ENCODE measurements around the gene TEX11. TPM values are rescaled to one million over a fixed set of nuclear protein-coding genes. Genes with fewer than 3 reads are reported as not detected.
"Not testable (repeated sequence)": the region's sequence is repeated elsewhere in the genome, so short reads cannot be mapped to it uniquely, and the experiment has no call there.

The TEX11 gene
- total RNA-seq, 4 donors from 2014 or later = not detected

DNA sequence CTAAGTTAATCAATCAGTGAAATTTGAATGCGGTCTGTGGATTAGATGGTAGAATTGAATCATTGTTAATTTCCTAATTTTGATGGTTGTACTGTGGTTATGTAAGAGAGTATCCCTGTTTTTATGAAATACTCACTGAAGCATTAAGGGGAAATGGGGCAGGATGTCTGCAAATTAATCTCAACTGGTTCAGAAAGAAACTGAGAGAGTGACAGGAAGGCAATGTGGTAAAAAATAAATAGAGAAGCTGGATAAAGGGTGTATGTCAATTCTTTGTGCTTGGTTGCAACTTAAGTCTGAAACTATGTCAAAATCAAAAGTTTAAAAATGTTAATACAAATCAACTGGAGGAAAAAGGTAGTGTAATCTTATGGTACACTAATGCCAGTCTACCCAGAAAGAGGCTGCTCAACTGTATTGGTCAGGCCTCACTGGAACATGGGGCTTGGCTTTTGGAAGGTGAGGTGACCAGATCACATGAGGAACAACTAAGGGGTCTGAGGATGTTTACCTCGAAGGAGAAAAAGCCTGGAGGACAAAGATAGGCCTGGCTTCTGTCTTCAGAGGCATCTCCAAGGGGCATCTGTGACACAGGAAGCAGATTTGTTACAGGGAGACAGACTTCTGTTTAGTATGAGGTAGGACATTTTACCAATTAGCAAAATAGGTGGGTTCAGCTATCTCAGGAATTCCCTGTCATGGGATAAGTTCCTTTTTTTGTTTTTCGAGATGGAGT lies 380.7 kb downstream of the TEX11 start:
- TF ChIP-seq, protein P1, sequence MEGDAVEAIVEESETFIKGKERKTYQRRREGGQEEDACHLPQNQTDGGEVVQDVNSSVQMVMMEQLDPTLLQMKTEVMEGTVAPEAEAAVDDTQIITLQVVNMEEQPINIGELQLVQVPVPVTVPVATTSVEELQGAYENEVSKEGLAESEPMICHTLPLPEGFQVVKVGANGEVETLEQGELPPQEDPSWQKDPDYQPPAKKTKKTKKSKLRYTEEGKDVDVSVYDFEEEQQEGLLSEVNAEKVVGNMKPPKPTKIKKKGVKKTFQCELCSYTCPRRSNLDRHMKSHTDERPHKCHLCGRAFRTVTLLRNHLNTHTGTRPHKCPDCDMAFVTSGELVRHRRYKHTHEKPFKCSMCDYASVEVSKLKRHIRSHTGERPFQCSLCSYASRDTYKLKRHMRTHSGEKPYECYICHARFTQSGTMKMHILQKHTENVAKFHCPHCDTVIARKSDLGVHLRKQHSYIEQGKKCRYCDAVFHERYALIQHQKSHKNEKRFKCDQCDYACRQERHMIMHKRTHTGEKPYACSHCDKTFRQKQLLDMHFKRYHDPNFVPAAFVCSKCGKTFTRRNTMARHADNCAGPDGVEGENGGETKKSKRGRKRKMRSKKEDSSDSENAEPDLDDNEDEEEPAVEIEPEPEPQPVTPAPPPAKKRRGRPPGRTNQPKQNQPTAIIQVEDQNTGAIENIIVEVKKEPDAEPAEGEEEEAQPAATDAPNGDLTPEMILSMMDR (IDR thresholded peaks at IDR 0.05) = no peak
- DNase-seq (ENCODE audit: low spot score) = no peak
- ATAC-seq (ENCODE audit: low FRiP score) = no peak

DNA sequence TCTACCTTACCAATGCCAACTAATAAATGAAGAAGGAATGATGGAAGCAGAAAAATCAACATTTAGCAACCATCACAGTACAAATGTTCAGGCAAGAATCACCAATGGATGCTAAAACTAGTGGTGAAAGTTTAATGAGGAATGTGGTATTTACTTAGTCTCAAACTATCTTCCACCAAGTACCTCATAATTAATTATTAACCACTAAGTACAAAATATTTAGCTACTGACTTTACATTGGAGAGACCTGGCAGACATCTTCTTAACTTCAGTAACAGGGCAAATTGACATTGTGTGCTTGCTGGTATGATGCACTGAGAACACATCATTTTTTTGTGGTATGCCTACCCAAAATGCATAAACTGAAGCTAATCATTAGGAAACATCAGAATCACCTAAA lies 381.5 kb downstream of the TEX11 start:
- TF ChIP-seq, protein P1 (IDR thresholded peaks at IDR 0.05) = no peak
- ATAC-seq (ENCODE audit: low FRiP score) = no peak
- DNase-seq (ENCODE audit: low spot score) = no peak

DNA sequence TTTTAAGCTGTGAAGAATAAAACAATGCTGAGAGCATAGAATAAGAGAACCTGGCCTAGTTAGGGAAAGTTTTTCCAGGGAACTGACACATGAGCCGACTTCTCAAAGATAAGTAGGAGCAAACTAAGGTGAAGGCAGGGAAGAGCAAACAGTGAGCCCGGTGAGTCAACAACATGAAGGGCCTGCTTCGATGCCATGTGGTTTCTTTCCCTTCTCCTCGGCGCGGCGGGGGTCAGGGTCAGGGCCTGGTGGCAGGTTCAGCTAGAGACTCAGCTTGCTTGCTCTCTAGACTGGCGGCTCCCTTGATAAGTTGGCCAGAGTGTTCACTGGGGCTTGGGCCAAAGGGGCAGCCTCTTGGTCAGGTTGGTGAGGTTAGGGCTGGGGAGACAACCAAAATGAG lies 382.8 kb downstream of the TEX11 start:
- ATAC-seq (ENCODE audit: low FRiP score) = no peak

DNA sequence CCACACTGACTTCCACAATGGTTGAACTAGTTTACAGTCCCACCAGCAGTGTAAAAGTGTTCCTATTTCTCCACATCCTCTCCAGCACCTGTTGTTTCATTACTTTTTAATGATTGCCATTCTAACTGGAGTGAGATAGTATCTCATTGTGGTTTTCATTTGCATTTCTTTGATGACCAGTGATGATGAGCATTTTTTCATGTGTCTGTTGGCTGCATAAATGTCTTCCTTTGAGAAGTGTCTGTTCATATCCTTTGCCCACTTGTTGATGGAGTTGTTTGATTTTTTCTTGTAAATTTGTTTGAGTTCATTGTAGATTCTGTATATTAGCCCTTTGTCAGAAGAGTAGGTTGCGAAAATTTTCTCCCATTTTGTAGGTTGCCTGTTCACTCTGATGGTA lies 392.8 kb downstream of the TEX11 start:
- not testable (repeated sequence) for DNase-seq (ENCODE audit: low spot score); ATAC-seq (ENCODE audit: low FRiP score)

More for the DNA sequence above, 382.8 kb downstream of the TEX11 start:
- TF ChIP-seq, protein P1 (IDR thresholded peaks at IDR 0.05) = no peak
- no peak for DNase-seq (ENCODE audit: low spot score)

DNA sequence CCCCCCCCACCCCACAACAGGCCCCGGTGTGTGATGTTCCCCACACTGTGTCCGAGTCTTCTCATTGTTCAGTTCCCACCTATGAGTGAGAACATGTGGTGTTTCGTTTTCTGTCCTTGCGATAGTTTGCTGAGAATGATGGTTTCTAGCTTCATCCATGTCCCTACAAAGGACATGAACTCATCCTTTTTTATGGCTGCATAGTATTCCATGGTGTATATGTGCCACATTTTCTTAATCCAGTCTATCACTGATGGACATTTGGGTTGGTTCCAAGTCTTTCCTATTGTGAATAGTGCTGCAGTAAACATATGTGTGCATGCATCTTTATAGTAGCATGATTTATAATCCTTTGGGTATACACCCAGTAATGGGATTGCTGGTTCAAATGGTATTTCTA lies 393.2 kb downstream of the TEX11 start:
- not testable (repeated sequence) for DNase-seq (ENCODE audit: low spot score); ATAC-seq (ENCODE audit: low FRiP score)

DNA sequence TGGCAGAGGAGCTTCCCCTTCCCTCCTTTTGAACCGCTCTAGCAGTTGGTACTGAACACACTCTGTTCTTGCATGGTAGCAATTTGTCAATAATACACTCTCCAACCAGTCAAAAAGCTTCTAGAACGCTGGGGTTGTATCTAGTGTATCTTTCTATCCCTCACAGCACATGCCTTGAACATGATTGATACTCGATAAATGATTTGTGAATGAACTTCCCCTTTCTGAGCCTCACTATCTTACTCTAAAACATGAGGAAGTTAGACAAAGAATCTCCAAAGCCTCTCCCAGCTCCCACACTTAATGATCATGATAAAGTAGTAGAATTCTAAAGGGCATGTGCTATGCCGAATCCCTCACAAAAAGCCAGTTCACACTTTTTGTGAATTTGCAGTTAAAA lies 399.4 kb downstream of the TEX11 start:
- ATAC-seq (ENCODE audit: low FRiP score) (no peak), DNase-seq (ENCODE audit: low spot score) (no peak)
- TF ChIP-seq, protein P1 (IDR thresholded peaks at IDR 0.05) = no peak

DNA sequence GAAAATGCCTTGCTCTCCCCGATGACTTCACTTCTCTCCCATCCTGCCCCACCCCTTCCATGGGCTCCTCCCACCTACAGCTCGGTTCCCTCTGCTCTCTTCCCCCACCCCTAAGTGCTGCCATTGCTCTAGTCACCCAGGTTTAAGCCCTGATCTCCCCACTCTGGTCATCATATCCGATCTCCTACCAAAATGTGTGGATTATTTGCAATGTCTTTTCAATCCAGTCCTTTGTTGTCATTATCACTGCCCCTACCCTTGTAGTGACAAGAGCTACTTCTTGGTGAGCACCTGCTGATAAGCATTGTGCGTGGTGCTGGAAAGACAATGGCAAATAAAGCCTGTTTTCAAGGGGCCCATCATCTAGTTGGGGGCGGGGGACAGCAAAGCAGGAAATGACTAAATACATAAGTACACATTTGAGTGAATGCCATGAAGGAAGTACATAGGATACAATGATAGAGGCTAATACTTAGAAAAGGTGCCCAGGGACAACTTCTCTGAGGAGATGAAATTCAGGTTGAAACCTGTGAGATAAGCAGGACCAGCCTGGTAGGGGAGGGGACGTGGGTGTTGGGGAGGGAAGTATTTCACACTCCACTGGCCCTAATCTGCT lies 400.1 kb downstream of the TEX11 start:
- DNase-seq (ENCODE audit: low spot score) = no peak
- ATAC-seq (ENCODE audit: low FRiP score) = no peak
- TF ChIP-seq, protein P1 (IDR thresholded peaks at IDR 0.05) = no peak

DNA sequence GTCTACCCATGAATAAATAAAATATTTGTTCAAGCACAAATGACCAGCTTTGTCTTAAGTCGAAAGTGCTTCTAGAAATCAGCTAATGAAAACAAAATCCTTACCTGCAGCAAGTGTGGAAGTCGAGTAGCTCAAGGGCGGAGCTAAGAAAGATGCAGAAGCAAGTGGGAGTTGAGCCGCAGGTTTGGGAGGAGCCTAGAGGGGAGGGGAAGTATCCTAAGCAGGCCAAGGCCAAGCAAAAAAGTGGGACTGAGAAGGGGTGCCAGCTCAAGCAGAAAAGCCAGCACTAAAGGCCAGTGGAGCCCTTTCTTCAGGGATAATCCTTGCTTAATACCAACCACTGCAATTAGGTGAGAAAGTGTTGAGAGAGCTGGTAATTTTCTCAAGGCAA lies 403.1 kb downstream of the TEX11 start:
- TF ChIP-seq, protein P1 (IDR thresholded peaks at IDR 0.05) = no peak
- ATAC-seq (ENCODE audit: low FRiP score) (no peak), DNase-seq (ENCODE audit: low spot score) (no peak)
